Epidermal melanocyte (primary cell): Measurements from ENCODE around the gene GRAMD2B.

Experiments
- DNase-seq: peaks from one replicate; pipeline ENCODE4 v3.0.0; 2011; ENCODE audit warnings: low spot score; ENCODE audit not compliant: insufficient read length

Gene GRAMD2B

GRCh38 chr5:126540631-126541030, 117.4 kb downstream of the GRAMD2B start:
- no peak for DNase-seq

GRCh38 chr5:126542441-126542840, 119.2 kb downstream of the GRAMD2B start:
- no peak for DNase-seq

GRCh38 chr5:126543009-126543408, 119.8 kb downstream of the GRAMD2B start:
- DNase-seq, result no peak

- DNase-seq, result no peak
These were observed 120.5 kb downstream of the GRAMD2B start for GRCh38 chr5:126543660-126544059.
